PFSK-1 (cell line): ENCODE results near the gene PHACTR4.

Source experiments
- POLR2AphosphoS5 ChIP-seq: IDR thresholded peaks from 2 replicates; pipeline ENCODE4 v1.6.1; 2012; ENCODE audit warnings: low read depth, mild to moderate bottlenecking, control low read depth, low read length, moderate library complexity
- SIN3A ChIP-seq: IDR thresholded peaks from 2 replicates; pipeline ENCODE4 v1.6.1; 2012; ENCODE audit warnings: mild to moderate bottlenecking, low read length, moderate library complexity, borderline replicate concordance; ENCODE audit not compliant: insufficient read depth

DNA sequence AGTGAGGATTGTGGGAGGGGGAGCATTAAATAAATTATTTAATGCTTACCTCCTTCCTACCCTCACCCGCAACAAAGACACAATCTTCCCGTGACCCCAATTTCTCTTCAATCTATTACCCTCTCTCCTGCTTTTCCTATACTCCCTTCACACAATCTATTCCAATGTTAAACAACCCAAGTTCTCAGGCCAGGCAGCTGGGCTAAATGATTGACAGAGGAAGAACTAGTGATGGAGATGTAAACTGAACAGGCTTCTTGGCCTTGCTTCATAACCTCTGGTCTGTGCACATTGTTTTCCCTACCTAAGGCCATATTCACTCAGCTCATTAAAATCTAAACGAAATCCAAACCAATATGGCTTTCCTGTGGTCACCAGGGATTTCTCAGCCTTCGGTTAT is 132.4 kb downstream of the PHACTR4 start:
- TF ChIP-seq POLR2AphosphoS5: no peak
- TF ChIP-seq SIN3A: no peak
